BJ (cell line): ENCODE data around the gene PTPN9. TPM values are rescaled to one million over a fixed set of nuclear protein-coding genes. Genes with fewer than 3 reads are reported as not detected.

Experiments used
- CTCF ChIA-PET: fragments of 350-600 bp; formaldehyde crosslinking; extraction: SDS; loops from one replicate; lab custom pipeline; 2021; ENCODE audit warnings: antibody characterized with exemption, inconsistent platforms; lab: Yijun Ruan, JAX
- POLR2A ChIA-PET: fragments of 300-600 bp; sonication (Branson Sonifier 250); formaldehyde crosslinking; extraction: SDS; loops from one replicate; lab custom pipeline; 2021; ENCODE audit warnings: antibody characterized with exemption; lab: Charles Lee
- DNase-seq: peaks from one replicate; pipeline ENCODE4 v3.0.0-alpha.2; 2011; ENCODE audit warnings: low read depth
- H3K27me3 ChIP-seq: 2 replicates; pipeline ENCODE4 v1.6.0; 2011; ENCODE audit warnings: low read length; ENCODE audit not compliant: control insufficient read depth, insufficient read depth
- H3K36me3 ChIP-seq: 2 replicates; pipeline ENCODE4 v1.5.1; 2011; ENCODE audit warnings: low read length; ENCODE audit not compliant: control insufficient read depth, insufficient read depth
- H3K4me3 ChIP-seq: 2 replicates; pipeline ENCODE4 v1.5.1; 2011; ENCODE audit warnings: low read depth, mild to moderate bottlenecking, control low read depth, low read length
- CTCF ChIP-seq: IDR thresholded peaks from 2 replicates; pipeline ENCODE4 v1.5.1; 2011; ENCODE audit warnings: low read depth, mild to moderate bottlenecking, control low read depth, inconsistent platforms, low read length, moderate library complexity; ENCODE audit not compliant: insufficient read depth
- polyA plus RNA-seq: library from polyadenylated mRNA; depleted of rRNA; stranded (reverse); fragments of >200 nt; gene quantifications from 2 replicates; pipeline ENCODE4 v1.2.3, GENCODE V29; 2011

Gene PTPN9
- polyA plus RNA-seq, 1 experiment = 55.5 TPM

GRCh38 chr15:75454471-75455378 lies 124.4 kb downstream of the PTPN9 start:
- POLR2A ChIA-PET = interaction anchor here (0.5 to 1.5 kb wide), 5 partner anchors 87 to 253 kb away, joined by 3 to 9 read pairs (median 5); partner anchors contain the start of genes C15orf39 and SNX33
- H3K36me3 ChIP-seq = no peaks in the 10 kb centered on the region
- CTCF ChIA-PET = interaction anchor here (0.6 to 2.5 kb wide), 6 partner anchors 11 to 185 kb away, joined by 3 to 9 read pairs (median 5); partner anchors contain the start of genes IMP3 and MAN2C1
- no peak for TF ChIP-seq CTCF
- DNase-seq = no peak
- no peaks in the 10 kb centered on the region for H3K27me3 ChIP-seq
- H3K4me3 ChIP-seq = peak overlapping the region; percentile 59

- peak overlapping the region; percentile 59 for H3K4me3 ChIP-seq
- H3K36me3 ChIP-seq = no peaks in the 10 kb centered on the region
- ChIA-PET POLR2A (interaction anchor here (1.2 kb wide), 1 partner anchor 167 kb away, joined by 3 read pairs; no protein-coding TSS in a partner anchor), CTCF (interaction anchor here (0.6 to 1.2 kb wide), 4 partner anchors 12 to 186 kb away, joined by 3 to 6 read pairs (median 4); partner anchors contain the start of gene IMP3)
- DNase-seq = peak; percentile 100
- TF ChIP-seq CTCF = no peak
- H3K27me3 ChIP-seq = no peaks in the 10 kb centered on the region
Observed at GRCh38 chr15:75453703-75454470, 125.2 kb downstream of the PTPN9 start.

DNA sequence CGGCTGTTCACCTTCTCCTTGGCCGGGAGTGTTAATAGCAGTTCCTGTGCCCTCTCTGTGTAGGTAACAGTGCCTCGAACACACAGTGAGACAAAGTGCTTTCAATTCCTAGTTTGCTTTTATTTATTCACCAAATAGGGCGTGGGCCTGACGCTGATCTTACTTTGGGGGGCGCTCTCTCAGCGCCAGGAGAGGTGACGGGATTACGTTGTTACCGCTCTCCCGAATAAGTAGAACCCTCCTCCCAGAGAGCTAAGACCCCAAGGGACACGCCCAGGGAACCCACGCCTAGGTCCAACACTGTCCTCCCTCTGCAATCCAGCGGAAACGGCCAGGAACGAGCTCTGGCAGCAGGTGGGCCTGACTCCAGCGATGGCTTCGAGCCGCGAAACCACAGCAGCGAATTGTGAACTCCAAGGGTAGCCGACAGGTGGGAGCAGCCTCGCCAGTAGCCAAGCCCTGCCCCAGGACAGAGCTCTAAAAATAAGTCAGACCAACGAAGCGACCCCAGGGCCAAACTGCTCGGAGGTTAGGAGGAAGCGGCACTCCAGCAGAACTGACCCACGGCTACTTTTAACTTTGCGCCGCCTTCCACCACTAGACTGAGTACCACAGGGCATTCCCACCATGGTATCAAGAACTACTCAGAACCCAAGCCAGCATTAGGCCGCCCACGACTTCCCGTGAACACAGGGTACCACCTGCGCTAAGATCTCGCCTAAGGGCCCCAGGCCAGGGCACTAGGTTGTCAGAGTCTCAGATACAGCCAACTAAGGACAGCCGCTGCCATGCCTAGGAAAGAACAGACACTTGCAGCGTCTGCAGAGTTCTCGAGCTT lies 126.0 kb downstream of the PTPN9 start:
- Histone ChIP-seq H3K27me3 (no peaks in the 10 kb centered on the region), H3K4me3 (peak overlapping the region; percentile 44), H3K36me3 (no peaks in the 10 kb centered on the region)
- no peak for DNase-seq
- TF ChIP-seq CTCF = peak; percentile 12; the same call in 1 of the 2 replicates
- ChIA-PET CTCF (interaction anchor here (0.9 to 1.2 kb wide), 2 partner anchors 13 to 85 kb away, joined by 3 to 6 read pairs; no protein-coding TSS in a partner anchor), POLR2A (interaction anchor here (0.6 kb wide), 2 partner anchors 58 to 188 kb away, joined by 3 to 5 read pairs; no protein-coding TSS in a partner anchor)

- peak overlapping the region; percentile 44 for H3K4me3 ChIP-seq
- POLR2A ChIA-PET = interaction anchor here (0.6 to 0.9 kb wide), 5 partner anchors 58 to 209 kb away, joined by 3 to 8 read pairs (median 3); no protein-coding TSS in a partner anchor
- CTCF ChIA-PET = no interaction called here
- no peak for DNase-seq
- H3K36me3 ChIP-seq = no peaks in the 10 kb centered on the region
- no peak for TF ChIP-seq CTCF
- no peaks in the 10 kb centered on the region for H3K27me3 ChIP-seq
Observed at GRCh38 chr15:75452364-75452864, 126.7 kb downstream of the PTPN9 start.
